Neural cell (in vitro differentiated cells): ENCODE data around the gene THADA. TPM values are rescaled to one million over a fixed set of nuclear protein-coding genes. Genes with fewer than 3 reads are reported as not detected.

Source experiments
- H2AFZ ChIP-seq: fragments of 200-600, 300-800 bp; sonication (generic), shearing (Covaris generic); 2 replicates; pipeline ENCODE4 v1.6.0; 2014; ENCODE audit warnings: low read depth, mild to moderate bottlenecking, antibody characterized with exemption, low read length, moderate library complexity
- H3F3A ChIP-seq: fragments of 200-600 bp; shearing (Covaris generic); 2 replicates; pipeline ENCODE4 v1.6.1; 2016; ENCODE audit warnings: mild to moderate bottlenecking, moderate library complexity, mixed read lengths, antibody characterized with exemption, low read length; ENCODE audit not compliant: insufficient read depth, poor library complexity, severe bottlenecking
- H3K27ac ChIP-seq: fragments of 200-600, 300-800 bp; sonication (generic), shearing (Covaris generic); 2 replicates; pipeline ENCODE4 v1.5.1; 2014; ENCODE audit warnings: mild to moderate bottlenecking, low read length, moderate library complexity
- H3K27me3 ChIP-seq: fragments of 300-800, 200-600 bp; sonication (generic), shearing (Covaris generic); 2 replicates; pipeline ENCODE4 v1.6.0; 2014; ENCODE audit warnings: mild to moderate bottlenecking, low read depth, low read length, moderate library complexity; ENCODE audit not compliant: insufficient read depth
- H3K36me3 ChIP-seq: fragments of 300-800, 200-600 bp; sonication (generic), shearing (Covaris generic); 2 replicates; pipeline ENCODE4 v1.5.1; 2014; ENCODE audit warnings: mild to moderate bottlenecking, antibody characterized with exemption, low read length, moderate library complexity; ENCODE audit not compliant: insufficient read depth
- H3K4me2 ChIP-seq: fragments of 300-800, 200-600 bp; sonication (generic), shearing (Covaris generic); 2 replicates; pipeline ENCODE4 v1.6.0; 2014; ENCODE audit warnings: mild to moderate bottlenecking, low read length
- H3K4me3 ChIP-seq: fragments of 300-800, 200-600 bp; sonication (generic), shearing (Covaris generic); 2 replicates; pipeline ENCODE4 v1.5.1; 2014; ENCODE audit warnings: mild to moderate bottlenecking, low read length, moderate library complexity
- H3K79me2 ChIP-seq: fragments of 200-600 bp; shearing (Covaris generic); replicated peaks from 2 replicates; pipeline ENCODE4 v1.6.0; 2014; ENCODE audit warnings: mild to moderate bottlenecking, low read length, moderate library complexity; ENCODE audit not compliant: insufficient read depth
- H3K9ac ChIP-seq: fragments of 300-800, 200-600 bp; sonication (generic), shearing (Covaris generic); 2 replicates; pipeline ENCODE4 v1.6.1; 2016; ENCODE audit warnings: mild to moderate bottlenecking, low read length, mixed read lengths
- H3K9me2 ChIP-seq: fragments of 200-600 bp; shearing (Covaris generic); 2 replicates; pipeline ENCODE4 v1.6.1; 2016; ENCODE audit warnings: mild to moderate bottlenecking, low read length, mixed read lengths; ENCODE audit not compliant: insufficient read depth
- H3K9me3 ChIP-seq: fragments of 200-600, 300-800 bp; sonication (generic), shearing (Covaris generic); 2 replicates; pipeline ENCODE4 v1.6.1; 2016; ENCODE audit warnings: mild to moderate bottlenecking, mixed run types, low read length, moderate library complexity, mixed read lengths
- H4K20me1 ChIP-seq: fragments of 200-600 bp; shearing (Covaris generic); 2 replicates; pipeline ENCODE4 v1.6.1; 2016; ENCODE audit warnings: mild to moderate bottlenecking, mixed run types; ENCODE audit not compliant: insufficient read depth
- EP300 ChIP-seq: fragments of 450-650 bp; conservative IDR thresholded peaks from 2 replicates; pipeline ENCODE4 v1.6.1; 2014; ENCODE audit warnings: antibody characterized with exemption, mild to moderate bottlenecking, moderate library complexity; ENCODE audit not compliant: poor library complexity, severe bottlenecking
- EZH2 ChIP-seq: fragments of 200-600, 300-800 bp; shearing (Covaris generic), sonication (generic); IDR thresholded peaks from 2 replicates; pipeline ENCODE4 v1.6.1; 2014; ENCODE audit warnings: antibody characterized with exemption, low read length, borderline replicate concordance, mild to moderate bottlenecking; ENCODE audit not compliant: insufficient read depth, poor library complexity, severe bottlenecking
- MXI1 ChIP-seq: fragments of 450-650 bp; conservative IDR thresholded peaks from 2 replicates; pipeline ENCODE4 v1.6.1; 2014; ENCODE audit warnings: antibody characterized with exemption, mild to moderate bottlenecking; ENCODE audit not compliant: poor library complexity, severe bottlenecking
- POLR2AphosphoS5 ChIP-seq: IDR thresholded peaks from 2 replicates; pipeline ENCODE4 v1.6.1; 2012
- RAD21 ChIP-seq: fragments of 450-650 bp; conservative IDR thresholded peaks from 2 replicates; pipeline ENCODE4 v1.6.1; 2014; ENCODE audit warnings: antibody characterized with exemption, mild to moderate bottlenecking, moderate library complexity
- SMC3 ChIP-seq: fragments of 450-650 bp; conservative IDR thresholded peaks from 2 replicates; pipeline ENCODE4 v1.6.1; 2014; ENCODE audit warnings: antibody characterized with exemption, mild to moderate bottlenecking, moderate library complexity; ENCODE audit not compliant: poor library complexity
- TAF1 ChIP-seq: IDR thresholded peaks from 2 replicates; pipeline ENCODE4 v1.6.1; 2012; ENCODE audit warnings: low read depth
- polyA plus RNA-seq: library from polyadenylated mRNA; depleted of rRNA; stranded (reverse); fragments of >200 nt; gene quantifications from 2 replicates; pipeline ENCODE4 v1.2.3, GENCODE V29; 2014
- TF ChIP-seq, protein P1 (sequence below): IDR thresholded peaks from 2 replicates; pipeline ENCODE4 v1.6.1; 2012; ENCODE audit warnings: borderline replicate concordance
- TF ChIP-seq, protein P2 (sequence below): fragments of 450-650 bp; IDR thresholded peaks from 2 replicates; pipeline ENCODE4 v1.5.1; 2014; ENCODE audit warnings: antibody characterized with exemption, mild to moderate bottlenecking, moderate library complexity; ENCODE audit not compliant: poor library complexity, severe bottlenecking

The THADA gene
- polyA plus RNA-seq, 1 donor from 2014 or later: 8.5 TPM

GRCh38 chr2:43518718-43519117 is 77.1 kb downstream of the THADA start:
- Histone ChIP-seq H3K9ac (no peak overlapping the region), H3K9me3 (no peaks in the 10 kb centered on the region), H3F3A (no peaks in the 10 kb centered on the region), H3K4me2 (no peak overlapping the region), H3K27me3 (no peaks in the 10 kb centered on the region), H2AFZ (no peak overlapping the region), H3K79me2 (no peaks in the 10 kb centered on the region), H4K20me1 (no peaks in the 10 kb centered on the region), H3K27ac (no peak overlapping the region), H3K36me3 (no peaks in the 10 kb centered on the region), H3K4me3 (no peak overlapping the region), H3K9me2 (no peaks in the 10 kb centered on the region)
- TF ChIP-seq, protein P1, sequence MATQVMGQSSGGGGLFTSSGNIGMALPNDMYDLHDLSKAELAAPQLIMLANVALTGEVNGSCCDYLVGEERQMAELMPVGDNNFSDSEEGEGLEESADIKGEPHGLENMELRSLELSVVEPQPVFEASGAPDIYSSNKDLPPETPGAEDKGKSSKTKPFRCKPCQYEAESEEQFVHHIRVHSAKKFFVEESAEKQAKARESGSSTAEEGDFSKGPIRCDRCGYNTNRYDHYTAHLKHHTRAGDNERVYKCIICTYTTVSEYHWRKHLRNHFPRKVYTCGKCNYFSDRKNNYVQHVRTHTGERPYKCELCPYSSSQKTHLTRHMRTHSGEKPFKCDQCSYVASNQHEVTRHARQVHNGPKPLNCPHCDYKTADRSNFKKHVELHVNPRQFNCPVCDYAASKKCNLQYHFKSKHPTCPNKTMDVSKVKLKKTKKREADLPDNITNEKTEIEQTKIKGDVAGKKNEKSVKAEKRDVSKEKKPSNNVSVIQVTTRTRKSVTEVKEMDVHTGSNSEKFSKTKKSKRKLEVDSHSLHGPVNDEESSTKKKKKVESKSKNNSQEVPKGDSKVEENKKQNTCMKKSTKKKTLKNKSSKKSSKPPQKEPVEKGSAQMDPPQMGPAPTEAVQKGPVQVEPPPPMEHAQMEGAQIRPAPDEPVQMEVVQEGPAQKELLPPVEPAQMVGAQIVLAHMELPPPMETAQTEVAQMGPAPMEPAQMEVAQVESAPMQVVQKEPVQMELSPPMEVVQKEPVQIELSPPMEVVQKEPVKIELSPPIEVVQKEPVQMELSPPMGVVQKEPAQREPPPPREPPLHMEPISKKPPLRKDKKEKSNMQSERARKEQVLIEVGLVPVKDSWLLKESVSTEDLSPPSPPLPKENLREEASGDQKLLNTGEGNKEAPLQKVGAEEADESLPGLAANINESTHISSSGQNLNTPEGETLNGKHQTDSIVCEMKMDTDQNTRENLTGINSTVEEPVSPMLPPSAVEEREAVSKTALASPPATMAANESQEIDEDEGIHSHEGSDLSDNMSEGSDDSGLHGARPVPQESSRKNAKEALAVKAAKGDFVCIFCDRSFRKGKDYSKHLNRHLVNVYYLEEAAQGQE: no peak
- no peak for TF ChIP-seq POLR2AphosphoS5
- no peak for TF ChIP-seq MXI1
- TF ChIP-seq SMC3: no peak
- no peak for TF ChIP-seq TAF1
- TF ChIP-seq EZH2: no peak
- TF ChIP-seq RAD21: no peak
- TF ChIP-seq, protein P2, sequence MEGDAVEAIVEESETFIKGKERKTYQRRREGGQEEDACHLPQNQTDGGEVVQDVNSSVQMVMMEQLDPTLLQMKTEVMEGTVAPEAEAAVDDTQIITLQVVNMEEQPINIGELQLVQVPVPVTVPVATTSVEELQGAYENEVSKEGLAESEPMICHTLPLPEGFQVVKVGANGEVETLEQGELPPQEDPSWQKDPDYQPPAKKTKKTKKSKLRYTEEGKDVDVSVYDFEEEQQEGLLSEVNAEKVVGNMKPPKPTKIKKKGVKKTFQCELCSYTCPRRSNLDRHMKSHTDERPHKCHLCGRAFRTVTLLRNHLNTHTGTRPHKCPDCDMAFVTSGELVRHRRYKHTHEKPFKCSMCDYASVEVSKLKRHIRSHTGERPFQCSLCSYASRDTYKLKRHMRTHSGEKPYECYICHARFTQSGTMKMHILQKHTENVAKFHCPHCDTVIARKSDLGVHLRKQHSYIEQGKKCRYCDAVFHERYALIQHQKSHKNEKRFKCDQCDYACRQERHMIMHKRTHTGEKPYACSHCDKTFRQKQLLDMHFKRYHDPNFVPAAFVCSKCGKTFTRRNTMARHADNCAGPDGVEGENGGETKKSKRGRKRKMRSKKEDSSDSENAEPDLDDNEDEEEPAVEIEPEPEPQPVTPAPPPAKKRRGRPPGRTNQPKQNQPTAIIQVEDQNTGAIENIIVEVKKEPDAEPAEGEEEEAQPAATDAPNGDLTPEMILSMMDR: no peak
- TF ChIP-seq EP300: no peak

- no peaks in the 10 kb centered on the region for H3K27me3 ChIP-seq
- no peak overlapping the region for H2AFZ ChIP-seq
- H3K36me3 ChIP-seq: no peaks in the 10 kb centered on the region
- no peaks in the 10 kb centered on the region for H3K79me2 ChIP-seq
- no peak overlapping the region for H3K9ac ChIP-seq
- H4K20me1 ChIP-seq: no peaks in the 10 kb centered on the region
- no peaks in the 10 kb centered on the region for H3F3A ChIP-seq
- TF ChIP-seq EP300 (no peak), SMC3 (no peak), POLR2AphosphoS5 (no peak), RAD21 (no peak), TAF1 (no peak)
- TF ChIP-seq, protein P1: no peak
- TF ChIP-seq, protein P2: no peak
- no peak overlapping the region for H3K27ac ChIP-seq
- no peak overlapping the region for H3K4me3 ChIP-seq
- no peak overlapping the region for H3K4me2 ChIP-seq
- H3K9me2 ChIP-seq: no peaks in the 10 kb centered on the region
- no peaks in the 10 kb centered on the region for H3K9me3 ChIP-seq
These were observed 77.7 kb downstream of the THADA start for GRCh38 chr2:43518181-43518580.
